SU-DHL-6 (cell line): Measurements from ENCODE around the gene CH25H.

ENCODE experiments used
- CTCF ChIP-seq: fragments of 200-600 bp; sonication (generic); IDR thresholded peaks from one replicate; pipeline ENCODE4 v1.5.1; 2017; ENCODE audit warnings: antibody characterized with exemption, mild to moderate bottlenecking, low read length, moderate library complexity; ENCODE audit not compliant: insufficient read depth, poor library complexity, severe bottlenecking
- EZH2phosphoT487 ChIP-seq: fragments of 200-600 bp; sonication (generic), shearing (Covaris generic); conservative IDR thresholded peaks from 2 replicates; pipeline ENCODE4 v1.6.1; 2018; ENCODE audit warnings: mild to moderate bottlenecking, antibody characterized with exemption, low read length, moderate library complexity, mixed read lengths

- TF ChIP-seq CTCF (no peak), EZH2phosphoT487 (no peak)
These were observed 12.5 kb upstream of the CH25H start for GRCh38 chr10:89219513-89220218.
